G401.6 (cell line): ENCODE data around the gene NQO1.
"Not testable (repeated sequence)": the region's sequence is repeated elsewhere in the genome, so short reads cannot be mapped to it uniquely, and the experiment has no call there.

ENCODE experiments used
- FAIRE-seq: peaks from 2 replicates; lab custom pipeline; 2012; peaks lifted over from hg19 to GRCh38; lab: Jason Lieb, UNC

The NQO1 gene

GRCh38 chr16:69741951-69742904 lies 15.9 kb upstream of the NQO1 start:
- no peak for FAIRE-seq

GRCh38 chr16:69741519-69741918 lies 15.2 kb upstream of the NQO1 start:
- no peak for FAIRE-seq

- FAIRE-seq = no peak
Observed at GRCh38 chr16:69732101-69732500, 5.7 kb upstream of the NQO1 start.

GRCh38 chr16:69731280-69731679 lies 4.9 kb upstream of the NQO1 start:
- not testable (repeated sequence) for FAIRE-seq

- FAIRE-seq = not testable (repeated sequence)
Observed at GRCh38 chr16:69729030-69729429, 2.7 kb upstream of the NQO1 start.

GRCh38 chr16:69727916-69728270 lies 1.5 kb upstream of the NQO1 start:
- FAIRE-seq = no peak

DNA sequence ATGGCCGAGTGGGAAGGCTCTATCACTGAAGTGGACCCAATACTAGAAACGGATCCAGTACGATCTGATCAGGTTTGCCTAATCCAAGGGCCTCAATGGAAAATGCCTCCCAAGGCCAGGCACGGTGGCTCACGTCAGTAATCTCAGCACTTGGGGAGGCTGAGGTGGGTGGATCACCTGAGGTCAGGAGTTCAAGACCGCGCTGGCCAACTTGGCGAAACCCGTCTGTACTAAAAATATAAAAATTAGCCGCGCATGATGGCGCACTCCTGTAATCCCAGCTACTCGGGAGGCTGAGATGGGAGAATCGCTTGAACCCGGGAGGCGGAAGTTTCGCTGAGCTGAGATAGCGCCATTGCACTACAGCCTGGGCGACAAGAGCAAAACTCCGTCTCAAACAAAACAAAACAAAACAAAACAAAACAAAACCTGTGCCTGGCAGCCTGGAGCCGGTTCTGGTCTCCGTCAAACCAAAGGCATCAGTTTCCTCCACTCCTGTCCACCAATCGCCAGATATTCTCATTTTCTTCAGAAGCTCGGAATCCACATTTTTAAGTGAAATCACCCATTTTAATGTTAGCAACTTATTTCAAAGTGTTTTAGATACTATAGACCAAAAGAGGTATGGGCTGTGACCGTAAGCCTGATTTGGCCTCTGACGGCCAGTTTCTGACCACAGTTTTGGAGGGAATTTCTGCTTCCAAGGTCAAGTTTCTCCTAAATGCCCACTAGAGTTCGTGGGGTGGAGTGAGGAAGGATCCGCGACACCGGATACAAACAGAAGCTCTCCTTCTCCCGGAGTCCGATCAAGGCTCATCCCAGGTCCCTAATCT lies 664 bp downstream of the NQO1 start:
- no peak for FAIRE-seq

- no peak for FAIRE-seq
Observed at GRCh38 chr16:69724981-69725479, 1.3 kb downstream of the NQO1 start.

GRCh38 chr16:69724414-69724873 lies 1.9 kb downstream of the NQO1 start:
- no peak for FAIRE-seq

GRCh38 chr16:69721441-69721957 lies 4.9 kb downstream of the NQO1 start:
- no peak for FAIRE-seq

DNA sequence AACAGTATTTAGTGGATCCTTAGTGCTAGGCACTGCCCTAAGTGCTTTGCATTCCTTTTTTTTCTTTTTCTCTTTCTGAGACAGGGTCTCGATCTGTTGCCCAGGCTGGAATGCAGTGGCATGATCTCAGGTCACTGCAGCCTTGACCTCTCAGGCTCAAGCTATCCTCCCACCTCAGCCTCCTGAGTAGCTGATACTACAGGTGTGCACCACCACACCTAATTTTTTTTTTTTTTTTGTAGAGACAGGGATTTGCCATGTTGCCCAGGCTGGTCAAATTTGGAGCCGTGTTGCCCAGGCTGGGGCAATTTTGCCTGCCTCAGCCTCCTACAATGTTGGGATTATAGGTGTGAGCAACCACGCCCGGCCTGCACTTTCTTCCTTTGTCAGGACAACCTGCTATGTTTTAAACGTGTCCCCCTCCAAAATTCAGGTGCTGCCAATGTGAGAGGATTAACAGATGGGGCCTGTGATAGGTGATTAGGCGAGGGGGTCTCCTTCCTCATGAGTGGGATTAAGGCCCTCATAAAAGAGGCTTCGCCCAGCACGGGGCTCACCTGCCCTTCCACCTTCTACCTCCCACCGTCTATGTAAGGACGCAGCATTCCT lies 5.4 kb downstream of the NQO1 start:
- no peak for FAIRE-seq

- FAIRE-seq = no peak
Observed at GRCh38 chr16:69718111-69718764, 8.1 kb downstream of the NQO1 start.

- FAIRE-seq = no peak
Observed at GRCh38 chr16:69717066-69717465, 9.3 kb downstream of the NQO1 start.

DNA sequence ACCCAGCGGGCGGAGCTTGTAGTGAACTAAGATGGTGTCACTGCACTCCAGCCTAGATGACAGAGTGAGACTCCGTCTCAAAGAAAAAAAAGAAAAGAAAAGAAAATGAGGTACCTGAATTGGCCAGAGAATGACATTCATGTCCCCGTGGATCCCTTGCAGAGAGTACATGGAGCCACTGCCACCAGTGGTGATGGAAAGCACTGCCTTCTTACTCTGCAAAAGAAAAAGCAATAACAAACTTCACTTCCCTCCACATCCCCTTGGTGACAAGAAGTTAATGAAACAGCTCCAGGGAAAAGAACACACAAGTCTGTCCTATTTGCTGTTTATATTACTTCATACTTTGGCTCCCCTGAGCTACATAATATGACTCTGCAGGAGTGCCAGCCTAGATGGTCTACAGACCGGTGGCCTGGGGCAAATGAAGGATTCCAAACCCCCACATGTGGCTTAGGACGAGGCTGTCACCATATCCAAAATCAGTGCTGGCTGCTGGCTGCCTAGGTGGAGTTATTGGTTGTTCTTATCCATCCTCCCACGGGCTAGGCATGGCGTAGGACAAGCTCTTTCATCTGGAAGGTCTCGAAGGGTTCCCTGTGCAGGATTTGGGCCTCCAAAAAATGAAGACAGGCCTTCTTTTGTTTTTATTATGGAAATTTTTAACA lies 13.3 kb downstream of the NQO1 start:
- FAIRE-seq = no peak

DNA sequence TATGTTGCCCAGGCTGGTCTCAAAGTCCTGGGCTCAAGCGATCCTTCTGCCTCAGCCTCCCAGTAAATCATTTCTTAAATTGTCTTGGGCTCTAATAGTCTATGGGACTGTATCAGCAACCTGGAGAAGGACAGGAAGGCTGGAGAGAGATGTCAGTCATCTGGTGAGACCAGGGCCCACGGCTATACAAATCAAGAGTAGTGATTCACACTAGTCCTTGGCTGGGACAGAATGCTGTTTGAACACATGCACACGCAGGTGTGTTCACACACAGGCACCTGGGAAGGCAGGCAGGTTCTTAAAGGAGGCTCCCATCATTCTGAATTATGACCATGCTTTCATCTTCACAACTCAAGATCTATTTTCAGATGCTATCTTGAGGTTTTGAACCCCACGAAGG lies 14.1 kb downstream of the NQO1 start:
- no peak for FAIRE-seq

GRCh38 chr16:69711115-69711740 lies 15.1 kb downstream of the NQO1 start:
- no peak for FAIRE-seq

DNA sequence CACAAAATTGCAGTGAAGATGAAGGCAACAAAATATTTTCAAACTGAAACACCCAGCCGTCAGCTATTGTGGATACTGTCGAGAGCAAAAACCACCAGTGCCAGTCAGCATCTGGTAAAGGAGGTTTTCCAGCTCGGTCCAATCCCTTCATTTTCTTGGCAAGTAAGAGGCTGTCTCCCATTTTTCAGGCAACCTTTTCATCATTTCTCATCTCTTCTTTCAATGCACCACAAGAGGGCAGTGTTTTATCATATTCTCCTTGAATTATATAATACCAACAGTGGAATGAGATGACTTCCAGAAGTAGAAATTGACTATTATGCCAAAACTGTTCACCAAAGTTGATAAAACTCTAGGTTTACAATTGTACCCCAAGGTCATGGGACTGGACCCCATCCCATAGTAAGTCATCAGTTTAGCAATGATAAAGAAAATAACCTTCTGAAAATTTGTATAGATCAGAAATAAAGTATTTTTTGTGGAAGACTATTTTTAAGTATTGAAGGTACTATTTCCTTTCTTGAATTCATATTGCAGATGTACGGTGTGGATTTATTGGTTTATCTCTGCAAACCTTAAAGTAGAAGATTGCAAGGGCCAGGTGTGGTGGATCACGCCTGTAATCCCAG lies 16.8 kb downstream of the NQO1 start:
- peak; percentile 90 for FAIRE-seq

- no peak for FAIRE-seq
Observed at GRCh38 chr16:69707920-69708683, 18.3 kb downstream of the NQO1 start.

- no peak for FAIRE-seq
Observed at GRCh38 chr16:69706975-69707340, 19.4 kb downstream of the NQO1 start.
